GM19395 (cell line): ENCODE measurements around the gene PPP5C.
"Not testable (repeated sequence)": the region's sequence is repeated elsewhere in the genome, so short reads cannot be mapped to it uniquely, and the experiment has no call there.

Experiments used
- ATAC-seq: cut with Tn5 transposase; IDR thresholded peaks from one replicate; pipeline ENCODE4 v1.9.1; 2021; ENCODE audit warnings: mild to moderate bottlenecking, moderate library complexity; ENCODE audit not compliant: unreplicated experiment

PPP5C gene

GRCh38 chr19:46364359-46364758 lies 17.5 kb downstream of the PPP5C start:
- no peak for ATAC-seq

GRCh38 chr19:46365561-46365960 lies 18.7 kb downstream of the PPP5C start:
- no peak for ATAC-seq

DNA sequence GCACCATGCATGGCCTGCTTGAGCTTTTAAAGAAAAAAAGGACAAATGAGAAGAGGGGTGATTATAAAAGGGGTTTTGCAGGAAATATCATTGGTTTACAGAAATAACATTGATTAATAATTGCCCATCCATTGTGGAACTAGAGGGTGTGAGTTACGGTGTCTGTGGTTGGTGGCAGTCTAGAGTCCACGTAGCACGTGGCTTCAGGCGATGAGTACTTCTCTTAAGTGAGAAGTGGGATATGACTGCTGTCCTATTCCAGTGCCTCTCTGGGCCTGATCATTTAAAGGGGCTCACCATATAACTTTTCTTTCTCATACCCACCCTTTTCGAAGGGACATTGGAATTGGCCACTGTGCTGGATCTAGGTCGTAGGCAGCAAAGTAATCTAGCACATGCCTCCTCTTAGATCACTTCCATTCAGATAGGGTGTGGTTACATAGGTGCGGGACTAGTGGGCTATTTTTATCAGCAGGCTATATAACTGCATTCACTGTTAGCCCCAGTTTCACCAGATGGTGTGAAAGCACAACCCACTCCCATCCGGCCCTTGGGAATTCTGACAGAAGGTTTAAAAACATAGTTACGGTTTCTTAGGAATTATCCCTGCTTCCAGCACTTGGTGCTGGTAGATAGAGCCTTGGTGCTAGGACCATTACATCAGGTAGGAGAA lies 19.9 kb downstream of the PPP5C start:
- no peak for ATAC-seq

GRCh38 chr19:46367426-46367825 lies 20.5 kb downstream of the PPP5C start:
- no peak for ATAC-seq

DNA sequence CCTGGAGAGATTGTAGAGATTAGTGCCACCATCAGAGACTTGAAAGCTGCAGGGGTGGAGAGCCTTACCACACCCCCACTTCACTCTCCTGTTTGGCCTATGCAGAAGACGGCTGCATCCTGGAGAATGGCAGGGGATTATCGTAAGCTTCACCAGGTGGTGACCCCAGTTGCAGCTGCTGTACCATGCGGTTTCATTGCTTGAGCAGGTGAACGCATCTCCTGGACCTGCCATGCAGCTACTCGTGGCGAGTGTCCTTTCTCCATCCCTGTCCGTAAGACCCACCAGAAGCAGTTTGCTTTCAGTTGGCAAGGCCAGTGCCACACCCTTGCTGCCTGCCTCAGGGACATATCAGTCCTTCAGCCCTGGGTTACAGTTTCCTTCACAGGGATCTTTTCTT lies 21.2 kb downstream of the PPP5C start:
- ATAC-seq, result no peak

GRCh38 chr19:46369817-46370216 lies 22.9 kb downstream of the PPP5C start:
- no peak for ATAC-seq

DNA sequence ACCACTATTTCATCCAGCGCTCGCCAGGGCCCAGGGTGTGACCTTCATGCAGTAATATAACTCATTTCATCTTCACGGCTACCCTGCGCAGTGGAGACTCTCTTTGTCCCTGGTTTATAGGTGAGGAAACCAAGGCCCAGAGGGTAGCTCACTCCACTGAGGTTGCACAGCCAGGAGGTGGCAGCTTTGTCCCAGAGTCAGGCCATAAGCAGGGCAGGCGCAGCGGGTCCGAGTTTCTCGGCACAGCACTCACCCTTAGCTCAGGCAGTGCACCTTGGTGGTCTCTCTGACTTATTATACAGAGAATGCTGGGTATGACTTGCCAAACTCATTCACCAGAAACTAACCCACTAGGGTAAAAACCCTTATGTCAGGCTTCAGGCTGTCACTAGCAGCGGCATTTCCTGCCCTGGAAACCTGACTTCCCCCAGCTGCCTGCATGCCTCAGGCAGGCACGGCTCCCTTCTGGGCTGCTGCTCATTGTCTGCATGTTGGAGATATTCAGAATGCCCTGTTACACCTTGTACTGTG lies 24.5 kb downstream of the PPP5C start:
- ATAC-seq, result no peak

DNA sequence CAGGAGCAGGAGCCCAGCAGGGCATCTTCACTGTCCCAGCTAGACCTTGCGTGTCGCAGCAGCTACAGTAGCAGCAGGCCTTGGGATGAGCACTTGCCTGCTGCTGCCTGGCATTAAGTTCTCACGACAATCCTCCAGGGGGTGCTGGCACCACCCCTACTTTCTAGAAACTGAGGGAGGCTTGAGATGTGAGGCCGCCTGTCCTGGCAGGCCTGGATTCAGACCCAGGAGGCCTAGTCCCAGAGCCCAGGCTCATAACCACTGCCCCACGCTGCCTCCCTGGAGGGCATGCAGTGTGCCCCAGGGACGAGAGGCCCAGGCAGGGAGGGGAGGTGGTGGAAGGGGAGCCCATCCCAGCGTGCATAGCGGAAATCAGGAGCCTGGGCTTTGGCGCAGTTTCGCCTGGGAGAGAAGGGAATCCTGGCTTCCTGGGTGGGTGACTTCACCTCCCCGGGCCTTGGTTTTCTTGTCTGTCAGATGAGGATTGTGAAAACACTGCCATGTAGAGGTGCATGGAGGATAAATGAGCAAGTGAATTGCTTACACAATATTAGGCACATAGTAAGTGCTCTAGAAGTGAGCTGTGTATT lies 26.1 kb downstream of the PPP5C start:
- no peak for ATAC-seq

GRCh38 chr19:46373491-46374359 lies 26.8 kb downstream of the PPP5C start:
- no peak for ATAC-seq

GRCh38 chr19:46374536-46375475 lies 27.9 kb downstream of the PPP5C start:
- ATAC-seq, result no peak

DNA sequence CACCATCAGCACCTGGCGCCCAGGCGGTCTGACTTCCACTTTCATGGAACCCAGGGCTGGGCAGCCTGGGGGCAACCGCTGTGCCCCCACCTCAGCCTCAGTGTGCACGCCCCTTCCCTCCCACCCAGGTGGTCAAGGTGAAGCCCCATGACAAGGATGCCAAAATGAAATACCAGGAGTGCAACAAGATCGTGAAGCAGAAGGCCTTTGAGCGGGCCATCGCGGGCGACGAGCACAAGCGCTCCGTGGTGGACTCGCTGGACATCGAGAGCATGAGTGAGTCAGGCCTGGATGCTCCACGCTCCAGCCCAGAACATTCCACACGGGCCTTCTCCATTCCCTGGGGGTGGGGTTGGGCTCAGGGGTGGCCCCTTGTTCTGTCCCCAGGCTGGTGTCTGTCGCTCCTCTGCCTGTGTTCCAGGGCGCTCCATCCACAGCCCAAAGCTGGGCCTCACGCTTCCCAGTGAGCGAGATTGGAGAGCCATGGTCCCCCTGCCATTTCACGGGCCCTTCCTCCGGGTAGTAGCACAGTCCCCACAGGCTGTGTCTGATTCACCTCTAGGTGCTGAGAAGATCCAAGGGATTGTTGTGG lies 28.7 kb downstream of the PPP5C start:
- not testable (repeated sequence) for ATAC-seq

GRCh38 chr19:46376241-46377153 lies 29.6 kb downstream of the PPP5C start:
- no peak for ATAC-seq

DNA sequence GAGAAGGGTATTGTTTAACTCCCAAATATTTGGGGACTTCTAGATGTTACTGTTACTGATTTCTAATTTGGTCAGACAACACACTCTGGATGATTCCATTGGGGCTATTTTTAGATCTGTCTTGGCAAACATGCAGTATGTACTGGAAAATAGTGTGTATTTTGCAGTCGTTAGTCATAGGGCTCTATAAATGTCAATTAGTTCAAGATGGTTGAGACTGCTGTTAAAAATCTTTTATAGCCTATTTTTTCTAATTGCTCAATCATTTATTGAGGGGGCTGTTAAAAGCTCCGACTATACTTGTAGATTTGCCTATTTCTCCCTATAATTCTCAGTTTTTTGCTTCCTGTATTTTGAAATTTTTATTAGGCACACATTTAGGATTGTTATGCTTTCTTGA lies 31.4 kb downstream of the PPP5C start:
- no peak for ATAC-seq

DNA sequence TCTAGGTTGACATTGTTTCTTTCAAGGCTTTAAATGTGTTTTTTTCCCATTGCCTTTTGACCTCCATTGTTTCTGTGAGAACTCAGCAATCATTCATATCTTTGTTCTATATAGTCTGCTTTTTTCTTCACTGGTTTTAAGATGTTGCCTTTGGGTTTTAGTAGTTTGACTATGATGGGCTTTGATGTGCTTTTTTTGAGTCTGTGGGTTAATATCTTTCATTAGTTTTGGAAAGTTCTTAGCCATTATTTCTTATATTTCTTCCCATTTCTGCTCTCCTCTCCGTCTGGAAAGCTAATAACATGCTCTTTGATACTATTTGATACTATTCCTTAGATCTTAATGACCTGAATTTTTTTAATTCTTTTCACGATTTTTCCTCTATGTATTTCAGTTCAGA lies 33.8 kb downstream of the PPP5C start:
- ATAC-seq, result no peak

DNA sequence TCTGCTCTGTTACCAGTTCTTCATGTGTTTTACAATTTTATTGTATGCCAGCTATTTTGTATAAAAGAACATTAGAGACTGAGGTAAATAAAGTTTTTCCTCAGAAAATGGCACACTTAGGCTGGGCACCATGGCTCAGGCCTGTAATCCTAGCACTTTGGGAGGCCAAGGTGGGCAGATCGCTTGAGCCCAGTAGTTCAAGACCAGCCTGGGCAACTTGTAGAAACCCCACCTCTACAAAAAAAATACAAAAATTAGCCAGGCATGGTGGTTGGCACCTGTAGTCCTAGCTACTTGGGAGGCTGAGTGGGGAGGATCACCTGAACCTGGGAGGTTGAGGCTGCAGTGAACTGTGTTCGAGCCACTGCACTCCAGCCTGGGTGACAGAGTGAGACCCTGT lies 34.5 kb downstream of the PPP5C start:
- no peak for ATAC-seq

GRCh38 chr19:46381756-46382345 lies 35.0 kb downstream of the PPP5C start:
- no peak for ATAC-seq

DNA sequence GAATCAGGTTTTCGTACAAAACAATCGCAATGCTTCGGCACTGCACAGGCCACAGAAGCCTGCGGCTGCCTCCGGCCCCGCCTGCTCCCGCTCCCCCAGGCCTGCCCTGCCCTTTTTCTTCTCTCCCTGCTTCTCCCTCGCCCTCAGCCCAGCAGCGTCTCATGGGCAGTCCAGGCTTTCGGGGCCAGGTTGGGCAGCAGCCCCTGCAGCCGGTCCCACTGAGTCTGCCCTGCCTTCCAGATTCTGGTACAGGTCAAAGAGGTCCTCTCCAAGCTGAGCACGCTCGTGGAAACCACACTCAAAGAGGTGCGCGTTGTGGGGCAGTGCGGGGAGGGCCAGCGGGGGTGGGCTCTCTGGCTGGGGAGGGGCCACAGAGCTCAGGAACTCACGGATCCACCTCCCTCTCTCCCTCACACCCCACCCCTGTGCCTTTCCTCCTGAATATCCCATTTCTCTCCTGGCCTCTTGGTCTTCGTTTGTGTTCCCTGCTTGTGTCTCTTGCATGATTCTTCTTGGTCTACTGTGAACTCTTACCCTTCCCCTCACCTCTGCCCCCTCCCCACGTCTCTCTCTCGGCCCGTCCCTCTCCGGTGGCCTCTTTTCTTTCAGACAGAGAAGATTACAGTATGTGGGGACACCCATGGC lies 36.4 kb downstream of the PPP5C start:
- no peak for ATAC-seq

DNA sequence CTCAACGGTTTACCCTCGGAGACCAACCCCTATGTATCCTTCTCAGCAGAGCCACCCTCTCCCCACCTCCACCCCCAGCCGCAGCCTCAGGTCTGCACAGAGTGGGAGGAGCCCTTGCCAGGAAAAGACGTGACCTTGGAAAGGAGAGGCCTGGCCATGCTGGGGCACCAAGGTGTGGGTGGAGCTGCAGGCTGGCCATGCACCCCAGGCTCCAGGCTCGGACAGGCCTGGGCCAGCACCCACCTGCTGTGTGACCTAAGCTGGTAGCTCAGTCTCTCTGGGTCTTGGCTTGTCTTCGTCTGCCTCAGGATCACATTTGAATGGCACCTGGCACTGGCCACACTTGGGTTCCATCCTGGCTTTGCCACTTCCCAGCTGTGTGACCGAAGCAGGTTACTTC lies 37.0 kb downstream of the PPP5C start:
- ATAC-seq, result no peak
